Stimulated activated CD8-positive, alpha-beta memory T cell treated with anti-CD3 and anti-CD28 coated beads, Interleukin-4, amount 100 ng/mL, for 1 hour (primary cell): Measurements from ENCODE around the gene NOSIP.
A peak's percentile ranks its signal among the peaks of the same experiment; 100 is the strongest.
"Not testable (repeated sequence)": the region's sequence is repeated elsewhere in the genome, so short reads cannot be mapped to it uniquely, and the experiment has no call there.

Experiments
- DNase-seq, 2 donors: peaks; one replicate each; pipeline ENCODE4 v3.0.0-alpha.2; 2020; ENCODE audit warnings: low read depth in 2 of 2, low spot score in 1 of 2

Gene NOSIP

GRCh38 chr19:49580264-49581006 lies at the start of gene NOSIP:
TSS of gene NOSIP (minus strand) at chr19:49580556. CDS start at chr19:49560691, 19,865 bp downstream.
- DNase-seq = peak; percentile 91 to 95

DNA sequence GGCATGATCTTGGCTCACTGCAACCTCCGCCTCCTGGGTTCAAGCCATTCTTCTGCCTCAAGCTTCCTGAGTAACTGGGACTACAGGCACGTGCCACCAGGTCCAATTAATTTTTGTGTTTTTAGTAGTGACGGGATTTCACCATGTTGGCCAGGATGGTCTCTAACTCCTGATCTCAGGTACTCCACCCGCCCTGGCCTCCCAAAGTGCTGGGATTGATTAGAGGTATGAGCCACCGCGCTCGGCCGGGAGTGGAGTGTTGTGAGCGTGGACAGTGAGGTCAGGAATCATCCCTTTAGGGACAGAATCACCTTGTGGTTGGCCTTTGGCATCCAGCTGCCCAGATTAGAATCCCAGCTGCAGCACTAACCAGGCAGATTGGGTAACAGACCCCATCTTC lies 49.3 kb upstream of the NOSIP start:
- no peak for DNase-seq

GRCh38 chr19:49626226-49626625 lies 45.9 kb upstream of the NOSIP start:
- DNase-seq = no peak

DNA sequence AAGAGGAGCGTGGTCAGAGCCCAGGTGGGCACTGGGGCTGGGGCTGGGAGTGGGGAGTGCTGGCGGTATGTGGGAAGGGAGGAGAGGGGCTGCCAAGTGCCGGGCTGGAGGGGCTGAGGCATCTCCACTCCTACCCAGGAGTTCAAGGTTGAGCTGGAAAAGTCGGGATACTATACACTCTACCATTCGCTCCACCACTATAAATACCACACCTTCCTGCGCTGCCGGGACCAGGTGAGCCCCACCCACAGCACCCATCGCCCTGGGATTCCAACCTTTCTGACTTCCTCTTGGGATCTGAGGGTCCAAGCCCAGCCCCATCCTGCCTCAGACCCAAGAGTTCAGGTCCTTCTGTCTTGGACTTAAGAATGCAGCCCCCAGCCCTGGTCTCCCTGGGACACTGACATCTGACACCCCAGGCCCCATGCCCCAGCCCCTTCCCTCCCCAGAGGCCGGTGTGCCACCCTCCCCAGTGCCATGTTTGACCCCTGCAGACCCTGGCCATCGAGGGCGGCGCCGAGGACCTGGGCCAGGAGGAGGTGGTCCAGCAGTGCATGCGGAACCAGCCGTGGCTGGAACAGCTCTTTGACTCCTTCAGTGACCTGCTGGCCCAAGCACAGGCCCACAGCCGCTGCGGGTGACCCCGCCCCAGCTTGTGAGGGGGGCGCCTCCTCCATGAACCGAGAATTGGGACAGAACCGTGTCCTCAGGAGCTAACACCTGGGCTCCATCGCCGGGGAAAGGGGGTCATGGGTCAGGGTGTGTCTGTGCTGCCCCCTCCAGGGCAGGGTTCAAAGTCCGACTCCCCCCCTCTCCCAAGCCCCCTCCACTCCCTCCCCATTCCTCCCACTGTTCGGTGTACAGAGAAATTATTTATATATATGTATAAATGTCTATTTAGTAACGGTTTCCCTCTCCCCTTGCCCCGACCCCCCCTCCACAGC lies 44.9 kb upstream of the NOSIP start:
- no peak for DNase-seq

GRCh38 chr19:49617860-49618259 lies 37.5 kb upstream of the NOSIP start:
- not testable (repeated sequence) for DNase-seq

- no peak for DNase-seq
Measured at GRCh38 chr19:49616945-49617344, 36.6 kb upstream of the NOSIP start.

GRCh38 chr19:49616532-49616931 lies 36.2 kb upstream of the NOSIP start:
- DNase-seq = no peak

DNA sequence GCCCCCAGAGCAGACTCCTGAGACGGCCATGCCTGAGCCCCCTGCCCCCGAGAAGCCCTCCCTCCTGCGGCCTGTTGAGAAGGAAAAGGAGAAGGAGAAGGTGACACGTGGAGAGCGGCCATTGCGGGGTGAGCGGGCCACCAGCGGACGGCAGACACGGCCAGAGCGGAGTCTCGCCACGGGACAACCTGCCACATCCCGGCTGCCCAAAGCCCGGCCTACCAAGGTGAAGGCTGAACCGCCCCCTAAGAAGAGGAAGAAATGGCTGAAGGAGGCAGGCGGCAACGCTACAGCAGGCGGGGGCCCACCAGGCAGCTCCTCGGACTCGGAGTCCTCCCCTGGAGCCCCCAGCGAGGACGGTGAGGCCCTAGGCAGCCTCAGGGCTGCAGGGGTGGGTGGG lies 35.5 kb upstream of the NOSIP start:
- no peak for DNase-seq

DNA sequence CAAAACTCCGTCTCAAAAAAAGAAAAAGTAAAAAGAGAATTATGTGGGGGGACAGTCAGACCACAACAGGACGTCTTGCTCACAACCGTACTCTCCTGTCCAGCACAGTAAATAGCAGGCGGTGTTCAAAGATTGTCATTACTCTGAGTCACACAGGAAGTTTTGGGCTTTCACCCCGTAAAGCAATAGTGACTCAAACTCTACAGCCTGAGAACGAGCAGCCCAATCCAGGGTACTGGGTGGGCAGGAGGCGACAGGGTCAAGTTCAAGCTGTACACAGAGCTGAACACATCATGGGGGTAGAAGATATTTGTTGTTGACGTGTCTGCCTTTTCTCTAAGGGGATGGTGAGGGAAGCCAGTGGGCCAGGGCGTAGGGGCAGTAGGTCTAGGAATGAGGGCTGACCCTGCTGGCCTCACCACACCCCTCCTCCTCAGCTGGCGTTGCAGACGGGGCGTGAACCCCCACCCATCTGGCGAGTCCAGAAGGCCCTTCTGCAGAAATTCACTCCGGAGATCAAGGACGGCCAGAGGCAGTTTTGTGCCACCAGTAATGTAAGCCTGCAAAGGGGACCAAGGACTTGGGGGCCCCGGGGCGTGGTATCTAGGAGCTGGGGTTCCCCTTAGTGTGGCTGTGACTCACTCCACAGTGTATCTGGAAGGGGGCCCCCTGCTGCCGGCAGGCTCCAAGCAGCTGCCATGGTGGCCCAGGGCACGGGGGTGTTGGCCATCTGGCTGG lies 33.9 kb upstream of the NOSIP start:
- DNase-seq = no peak

DNA sequence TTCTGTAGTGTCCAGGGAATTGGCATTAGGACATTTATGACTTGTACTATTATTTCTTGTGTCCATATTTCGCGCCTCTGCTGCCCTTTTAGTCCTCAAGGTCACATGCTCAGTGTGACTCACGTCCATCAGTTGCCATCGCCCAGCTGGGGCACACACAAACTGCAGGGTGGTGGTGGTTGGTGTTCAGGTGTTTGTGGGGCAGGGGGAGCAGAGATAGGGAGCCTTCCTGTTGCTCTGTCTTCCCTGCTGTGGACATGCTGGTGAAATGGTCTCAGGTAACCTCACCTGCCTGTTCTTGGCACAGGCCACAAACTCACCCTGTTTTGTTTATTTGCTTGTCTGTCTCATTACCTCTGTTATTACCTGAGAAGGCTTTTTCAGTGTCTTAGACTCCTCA lies 33.0 kb upstream of the NOSIP start:
- no peak for DNase-seq

DNA sequence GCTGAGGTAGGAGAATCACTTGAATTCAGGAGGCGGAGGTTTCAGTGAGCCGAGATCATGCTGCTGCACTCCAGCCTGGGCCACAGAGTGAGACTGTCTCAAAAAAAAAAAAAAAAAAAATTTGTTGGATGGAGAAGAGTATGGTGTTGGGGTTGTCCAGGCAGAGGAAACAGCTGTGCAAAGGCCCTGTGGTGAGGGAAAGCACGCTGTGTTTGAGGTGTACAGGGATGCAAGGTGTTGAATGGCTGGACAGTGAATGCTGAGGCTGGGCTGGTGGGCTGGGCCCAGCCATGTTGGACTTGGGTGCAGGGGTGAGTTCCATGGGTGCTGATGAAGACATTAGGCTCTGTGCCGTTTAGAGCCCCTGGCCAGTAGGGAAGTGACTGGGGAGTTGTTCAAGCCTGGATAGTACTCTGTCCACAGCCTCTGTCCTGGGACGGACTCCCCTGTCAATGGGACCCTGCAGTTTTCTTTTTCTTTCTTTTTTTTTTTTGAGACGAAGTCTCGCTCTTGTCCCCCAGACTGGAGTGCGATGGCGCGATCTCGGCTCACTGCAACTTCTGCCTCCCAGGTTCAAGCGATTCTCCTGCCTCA lies 29.2 kb upstream of the NOSIP start:
- no peak for DNase-seq

- no peak for DNase-seq
Measured at GRCh38 chr19:49605605-49606004, 25.2 kb upstream of the NOSIP start.

DNA sequence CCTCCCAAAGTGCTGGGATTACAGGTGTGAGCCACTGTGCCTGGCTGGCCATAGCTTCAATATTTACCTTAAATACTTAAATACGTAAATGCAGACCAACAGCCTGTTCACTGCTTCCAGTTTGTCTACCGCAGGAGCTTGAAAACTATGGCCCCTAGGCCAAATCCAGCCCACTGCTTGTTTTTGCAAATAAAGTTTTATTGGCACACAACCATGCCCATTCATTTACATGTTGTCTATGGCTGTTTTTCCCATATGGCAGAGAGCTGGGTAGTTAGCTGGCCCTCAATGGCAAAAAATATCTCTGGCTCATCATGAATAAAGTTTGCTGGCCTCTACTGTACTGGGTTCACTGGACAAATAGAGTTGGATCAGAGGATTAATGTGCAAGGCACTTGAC lies 22.4 kb upstream of the NOSIP start:
- DNase-seq = no peak

- no peak for DNase-seq
Measured at GRCh38 chr19:49601482-49602038, 21.2 kb upstream of the NOSIP start.

DNA sequence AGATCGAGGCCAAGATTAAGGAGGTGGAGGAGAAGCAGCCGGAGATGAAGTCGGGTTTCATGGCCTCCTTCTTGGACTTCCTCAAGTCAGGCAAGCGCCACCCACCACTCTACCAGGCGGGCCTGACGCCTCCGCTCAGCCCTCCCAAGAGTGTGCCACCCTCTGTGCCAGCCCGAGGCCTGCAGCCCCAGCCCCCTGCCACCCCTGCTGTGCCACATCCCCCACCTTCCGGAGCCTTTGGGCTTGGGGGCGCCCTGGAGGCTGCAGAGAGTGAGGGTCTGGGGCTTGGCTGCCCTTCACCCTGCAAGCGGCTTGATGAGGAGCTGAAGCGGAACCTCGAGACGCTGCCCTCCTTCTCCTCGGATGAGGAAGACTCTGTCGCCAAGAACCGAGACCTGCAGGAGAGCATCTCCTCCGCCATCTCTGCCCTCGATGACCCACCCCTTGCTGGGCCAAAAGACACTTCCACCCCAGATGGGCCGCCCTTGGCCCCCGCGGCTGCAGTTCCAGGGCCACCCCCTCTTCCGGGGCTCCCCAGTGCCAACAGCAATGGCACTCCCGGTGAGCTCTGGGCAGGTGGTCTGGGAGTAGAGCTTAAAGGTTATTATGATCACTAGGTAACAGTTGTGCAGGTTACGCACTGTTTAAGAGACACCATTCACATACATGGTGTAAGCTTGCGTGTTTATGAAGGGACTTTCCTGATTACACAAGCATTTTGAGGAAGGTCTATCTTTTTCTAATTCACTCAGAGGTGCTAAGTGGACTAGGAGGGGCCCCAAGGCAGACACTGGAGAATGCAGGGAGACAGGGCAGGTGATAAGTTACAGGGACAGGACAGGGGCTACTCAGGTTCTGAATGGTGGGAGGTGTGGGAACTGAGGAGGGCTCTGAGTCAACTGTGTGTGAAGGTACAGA lies 19.3 kb upstream of the NOSIP start:
- no peak for DNase-seq

- no peak for DNase-seq
Measured at GRCh38 chr19:49597703-49597974, 17.3 kb upstream of the NOSIP start.

DNA sequence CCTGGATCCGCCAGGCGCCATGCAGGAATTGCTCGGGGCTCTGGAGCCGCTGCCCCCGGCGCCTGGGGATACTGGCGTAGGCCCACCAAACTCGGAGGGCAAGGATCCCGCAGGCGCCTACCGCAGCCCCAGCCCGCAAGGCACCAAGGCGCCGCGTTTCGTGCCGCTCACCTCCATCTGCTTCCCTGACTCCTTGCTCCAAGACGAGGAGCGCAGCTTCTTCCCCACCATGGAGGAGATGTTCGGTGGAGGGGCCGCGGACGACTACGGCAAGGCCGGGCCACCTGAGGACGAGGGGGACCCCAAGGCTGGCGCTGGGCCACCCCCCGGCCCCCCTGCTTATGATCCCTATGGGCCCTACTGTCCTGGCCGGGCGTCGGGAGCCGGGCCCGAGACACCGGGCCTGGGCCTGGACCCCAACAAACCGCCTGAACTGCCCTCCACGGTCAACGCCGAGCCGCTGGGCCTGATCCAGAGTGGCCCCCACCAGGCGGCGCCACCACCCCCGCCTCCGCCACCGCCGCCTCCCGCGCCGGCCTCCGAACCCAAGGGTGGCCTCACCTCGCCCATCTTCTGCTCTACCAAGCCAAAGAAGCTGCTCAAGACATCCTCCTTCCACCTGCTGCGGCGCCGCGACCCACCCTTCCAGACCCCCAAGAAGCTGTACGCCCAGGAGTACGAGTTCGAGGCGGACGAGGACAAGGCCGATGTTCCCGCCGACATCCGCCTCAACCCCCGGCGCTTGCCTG lies 16.8 kb upstream of the NOSIP start:
- DNase-seq = no peak

DNA sequence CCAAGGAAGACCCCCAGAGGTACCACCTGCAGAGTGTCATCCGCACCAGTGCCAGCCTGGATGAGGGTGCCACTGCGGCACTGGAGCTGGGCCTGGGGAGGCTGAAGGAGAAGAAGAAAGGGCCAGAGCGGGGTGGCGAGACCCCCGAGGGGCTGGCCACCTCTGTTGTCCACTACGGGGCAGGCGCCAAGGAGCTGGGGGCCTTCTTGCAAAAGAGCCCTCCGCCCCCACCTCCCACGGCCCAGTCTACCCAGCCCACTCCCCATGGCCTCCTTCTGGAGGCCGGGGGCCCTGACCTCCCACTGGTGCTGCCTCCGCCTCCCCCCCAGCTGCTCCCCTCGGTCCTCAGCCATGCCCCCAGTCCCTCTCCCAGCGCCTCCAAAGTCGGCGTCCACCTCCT lies 16.1 kb upstream of the NOSIP start:
- no peak for DNase-seq

GRCh38 chr19:49595819-49596404 lies 15.6 kb upstream of the NOSIP start:
- no peak for DNase-seq
